ENCODE data around the gene NBEAL1.
"Not testable (repeated sequence)": the region's sequence is repeated elsewhere in the genome, so short reads cannot be mapped to it uniquely, and the experiment has no call there.

NBEAL1 gene

DNA sequence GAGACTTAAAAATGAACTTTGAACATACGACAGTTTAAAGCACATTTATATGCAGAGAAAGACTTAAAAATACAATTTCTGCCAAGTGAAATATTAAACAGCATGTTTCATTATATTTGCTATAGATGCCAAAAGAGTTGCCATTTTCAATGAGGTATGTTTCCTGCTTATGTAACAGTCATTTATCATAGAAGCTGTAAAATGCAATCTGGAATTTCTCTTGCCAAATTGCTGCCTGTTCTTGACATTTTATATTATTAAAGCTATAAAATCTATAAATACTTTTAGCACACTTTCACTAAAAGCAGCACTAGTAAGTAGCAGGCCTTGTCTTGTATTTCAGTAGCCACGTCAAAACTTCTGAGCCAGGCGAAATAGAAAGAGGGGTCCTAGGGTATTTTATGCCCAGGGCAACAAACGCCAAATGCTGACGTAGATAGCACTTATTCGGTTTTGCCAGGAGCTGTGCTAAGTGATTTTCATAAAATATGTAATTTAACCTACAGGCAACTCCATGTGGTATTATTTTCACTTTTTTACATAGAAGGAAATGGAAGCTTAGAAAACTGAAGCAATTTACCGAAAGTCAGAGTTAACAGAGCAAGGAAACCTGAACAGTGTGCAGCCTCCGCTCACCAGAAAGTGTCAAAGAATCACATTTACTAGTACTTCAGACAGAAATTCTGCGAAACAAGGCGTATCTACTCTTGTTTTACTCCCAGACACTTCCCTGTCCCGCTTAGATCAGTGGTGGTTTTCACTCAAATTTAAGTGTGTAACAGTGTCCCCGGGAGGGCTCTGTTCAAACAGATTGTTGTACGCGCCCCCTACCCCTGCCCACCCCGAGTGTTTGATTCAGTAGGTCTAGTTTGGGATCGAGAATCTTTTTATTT is 222.9 kb downstream of the NBEAL1 start:
- DNase-seq, result no peak

DNA sequence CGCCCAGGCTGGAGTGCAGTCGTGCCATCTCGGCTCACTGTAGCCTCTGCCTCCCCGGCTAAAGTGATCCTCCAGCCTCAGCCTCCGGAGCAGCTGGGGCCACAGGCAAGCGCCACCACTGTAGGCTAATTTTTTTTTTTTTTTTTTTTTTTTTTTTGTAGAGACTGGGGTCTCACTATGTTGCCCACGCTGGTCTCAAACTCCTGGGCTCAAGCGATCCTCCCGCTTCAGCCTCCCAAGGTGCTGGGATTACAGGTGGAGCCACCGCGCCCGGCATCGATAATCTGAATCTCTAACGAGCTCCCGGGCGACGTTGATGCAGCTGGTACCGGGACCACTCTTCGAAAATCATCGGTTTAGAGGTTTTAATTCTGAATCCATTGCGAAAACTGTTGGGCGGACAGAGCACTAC is 223.6 kb downstream of the NBEAL1 start:
- DNase-seq, result no peak

DNA sequence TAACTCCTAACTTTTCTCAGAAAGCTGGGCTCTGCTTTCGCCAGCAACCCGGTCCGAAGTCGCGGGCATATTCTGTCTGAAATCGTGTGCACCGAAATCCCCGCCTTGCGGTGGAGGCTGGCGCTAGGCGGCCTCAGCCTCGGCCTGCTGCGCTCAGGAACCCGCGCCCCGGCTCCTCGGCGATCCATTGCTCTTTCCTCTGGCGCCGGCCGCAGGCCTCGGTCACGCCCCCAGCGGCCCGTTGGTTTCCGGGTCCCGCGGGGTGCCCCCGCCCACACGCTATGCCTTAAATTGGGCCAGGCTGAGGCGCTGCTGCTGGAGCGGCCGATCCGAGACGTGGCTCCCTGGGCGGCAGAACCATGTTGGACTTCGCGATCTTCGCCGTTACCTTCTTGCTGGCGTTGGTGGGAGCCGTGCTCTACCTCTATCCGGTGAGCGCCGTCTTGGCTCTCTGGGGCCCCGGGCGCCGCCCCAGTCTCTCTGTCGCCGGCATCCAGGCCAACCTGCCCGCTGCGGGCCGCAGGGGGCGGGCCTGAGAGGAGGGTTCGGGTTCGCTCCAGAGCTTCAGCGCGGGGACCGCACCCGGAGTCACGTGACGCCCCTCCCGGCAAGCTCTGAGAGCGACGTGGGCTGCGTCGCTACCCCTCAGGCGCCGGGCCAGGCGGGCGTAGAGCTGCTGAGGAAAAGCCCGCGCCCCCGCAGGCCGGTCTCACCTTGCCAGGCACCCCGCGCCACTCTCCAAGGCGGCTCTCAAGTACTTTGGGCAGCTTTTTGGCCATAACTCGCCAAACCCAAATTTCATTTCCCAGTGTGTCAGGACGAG is 224.2 kb downstream of the NBEAL1 start, which contains the start of gene CYP20A1:
Gene CYP20A1, plus strand, starts transcription at position 315 of the 823 bp plus-strand sequence. Its CDS starts 45 bp downstream, at position 360.
- DNase-seq, result peak; percentile 98 to 100 (median 100)

DNA sequence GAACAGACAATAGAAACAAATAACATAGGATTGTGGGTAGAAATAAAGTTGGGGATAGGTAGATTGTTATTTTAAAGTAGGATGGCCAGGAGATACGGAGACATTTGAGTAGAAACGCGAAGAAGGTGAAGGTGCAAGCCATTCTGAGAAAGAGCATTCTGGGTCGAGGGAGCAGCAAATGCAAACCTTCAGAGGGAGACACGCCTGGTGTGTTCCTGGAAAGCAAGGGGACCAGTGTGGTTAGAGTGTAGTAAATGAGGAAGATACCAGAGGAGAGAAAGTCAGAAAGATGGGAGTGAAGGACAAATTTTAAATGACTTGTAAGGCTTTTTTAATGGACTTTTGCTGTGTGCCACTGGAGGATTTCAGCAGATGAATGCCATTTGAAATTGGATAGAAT is 225.8 kb downstream of the NBEAL1 start:
- DNase-seq, result peak in 3 of 4 experiments; percentile 7 to 28 (median 16)

DNA sequence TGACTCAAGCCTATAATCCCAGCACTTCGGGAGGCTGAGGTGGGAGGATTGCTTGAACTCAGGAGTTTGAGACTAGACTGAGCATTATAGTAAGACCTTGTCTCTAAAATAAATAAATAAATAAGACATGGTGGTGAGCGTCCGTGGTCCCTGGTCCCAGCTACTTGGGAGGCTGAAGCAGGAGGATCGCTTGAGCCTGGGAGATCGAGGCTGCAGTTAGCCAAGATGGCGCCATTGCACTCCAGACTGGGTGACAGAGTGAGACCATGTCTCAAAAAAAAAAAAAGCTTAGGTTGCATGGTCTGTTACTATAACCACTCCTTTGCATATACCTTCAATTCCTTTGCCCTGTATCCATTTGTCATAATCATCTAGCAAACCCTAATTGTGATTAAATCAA is 227.8 kb downstream of the NBEAL1 start:
- no peak for DNase-seq

DNA sequence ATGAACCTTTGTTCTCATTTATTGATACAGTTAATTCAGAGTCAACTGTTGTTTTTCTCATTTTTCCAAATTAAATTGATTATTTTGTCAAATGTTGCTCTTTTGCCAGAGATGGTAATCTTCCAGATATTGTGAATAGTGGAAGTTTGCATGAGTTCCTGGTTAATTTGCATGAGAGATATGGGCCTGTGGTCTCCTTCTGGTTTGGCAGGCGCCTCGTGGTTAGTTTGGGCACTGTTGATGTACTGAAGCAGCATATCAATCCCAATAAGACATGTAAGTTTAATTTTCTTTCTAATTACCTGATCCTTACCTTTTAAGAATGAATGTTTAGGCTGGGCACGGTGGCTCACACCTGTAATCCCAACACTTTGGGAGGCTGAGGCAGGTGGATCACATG is 232.0 kb downstream of the NBEAL1 start:
- DNase-seq, result no peak

DNA sequence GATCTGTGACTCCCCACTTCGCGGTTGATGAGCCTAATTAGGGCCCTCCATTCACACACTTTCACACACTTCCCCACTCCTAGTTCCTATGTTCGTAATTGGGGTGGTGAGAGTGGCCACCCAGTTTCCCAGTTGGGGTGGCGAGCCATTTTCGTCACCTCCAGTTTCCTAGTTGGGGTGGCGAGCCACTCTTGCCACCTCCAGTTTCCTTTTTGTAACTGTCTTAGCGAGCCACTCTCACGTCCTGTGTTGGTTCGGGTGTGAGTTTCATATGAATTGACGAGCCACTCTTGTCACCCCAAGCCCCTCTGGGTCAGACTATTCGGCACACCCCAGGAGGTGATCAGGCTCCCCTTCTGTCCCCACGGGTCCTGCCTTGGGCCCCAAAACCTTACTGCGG is 238.1 kb downstream of the NBEAL1 start:
- DNase-seq, result no peak

DNA sequence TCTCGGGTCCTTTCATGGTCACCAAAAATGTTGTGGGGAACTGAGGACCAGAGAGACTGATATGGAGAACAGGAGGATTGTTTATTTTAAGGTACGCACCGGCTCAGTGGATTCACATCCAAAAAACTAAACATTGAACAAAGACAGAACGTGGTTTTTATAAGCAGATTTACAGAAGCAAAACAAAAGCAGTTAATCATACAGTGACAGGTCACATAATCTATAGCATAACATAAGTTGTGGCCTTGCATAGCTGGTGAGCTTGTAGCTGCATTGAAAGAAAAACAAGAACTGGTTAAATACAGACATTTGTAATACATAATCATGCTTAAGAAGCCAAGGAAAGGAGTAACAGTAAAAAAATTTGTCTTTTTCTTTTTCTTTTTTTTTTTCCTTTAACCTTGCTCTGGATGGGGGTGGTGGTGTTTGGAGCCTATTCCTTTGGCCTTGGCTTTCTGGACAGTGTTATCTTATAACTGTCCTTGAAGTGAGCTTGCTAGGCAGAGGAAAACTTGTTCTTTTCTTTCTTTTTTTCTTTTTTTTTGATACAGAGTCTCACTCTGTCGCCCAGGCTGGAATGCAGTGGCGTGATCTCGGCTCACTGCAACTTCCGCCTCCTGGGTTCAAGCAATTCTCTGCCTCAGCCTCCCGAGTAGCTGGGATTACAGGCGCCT is 238.9 kb downstream of the NBEAL1 start:
- DNase-seq, result not testable (repeated sequence)

DNA sequence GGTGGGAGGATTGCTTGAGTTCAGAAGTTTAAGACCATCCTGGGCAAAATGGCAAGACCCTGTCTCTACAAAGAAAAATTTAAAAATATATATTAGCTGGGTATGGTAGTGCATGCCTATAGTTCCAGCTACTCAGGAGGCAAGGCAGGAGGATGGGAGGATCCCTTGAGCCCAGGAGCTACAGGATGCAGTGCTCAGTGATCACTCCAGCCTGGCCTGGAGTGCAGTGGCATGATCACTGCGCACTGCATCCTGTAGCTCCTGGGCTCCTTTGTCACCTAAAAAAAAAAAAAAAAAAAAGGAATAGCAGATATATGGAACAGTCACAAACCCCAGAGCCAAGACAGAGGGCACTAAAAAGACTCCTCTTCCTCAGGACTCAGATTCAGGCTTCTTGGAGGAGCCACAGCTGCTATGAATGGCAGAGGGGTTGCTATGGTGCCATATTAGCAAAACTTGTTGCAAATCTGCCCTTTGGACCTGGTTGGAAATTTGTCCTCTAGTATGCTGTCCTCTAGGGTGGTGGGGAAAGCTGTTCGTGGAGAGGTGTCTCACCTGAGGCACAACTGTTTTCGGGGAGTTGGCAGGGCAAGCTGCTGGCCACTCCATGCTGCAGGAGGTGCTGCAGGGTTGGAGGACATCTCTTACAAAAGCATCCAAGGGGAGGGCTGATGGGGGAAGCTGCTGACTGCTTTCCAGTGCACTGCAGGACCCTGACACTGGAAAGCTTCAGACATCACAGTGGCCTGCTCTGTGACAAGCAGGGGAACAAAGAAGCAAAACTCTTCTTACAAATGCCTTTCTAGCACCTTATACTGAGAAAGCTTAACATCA is 246.9 kb downstream of the NBEAL1 start:
- DNase-seq, result no peak
